MM.1S (cell line): ENCODE measurements around the gene VPS13A.
"Not testable (repeated sequence)": the region's sequence is repeated elsewhere in the genome, so short reads cannot be mapped to it uniquely, and the experiment has no call there.

Source experiments
- DNase-seq: peaks from one replicate; pipeline ENCODE4 v3.0.0-alpha.2; 2015
- H2AFZ ChIP-seq: fragments of 300-600 bp; sonication (generic); 2 replicates; pipeline ENCODE4 v1.6.0; 2016; ENCODE audit warnings: antibody characterized with exemption, low read length
- H3F3A ChIP-seq: fragments of 300-600 bp; sonication (generic); 2 replicates; pipeline ENCODE4 v1.6.1; 2016; ENCODE audit warnings: mild to moderate bottlenecking, antibody characterized with exemption, low read length, moderate library complexity, mixed read lengths; ENCODE audit not compliant: insufficient read depth
- H3K27ac ChIP-seq: fragments of 300-600 bp; sonication (generic); 2 replicates; pipeline ENCODE4 v1.5.1; 2016; ENCODE audit warnings: mild to moderate bottlenecking, low read length
- H3K27me3 ChIP-seq: fragments of 300-600 bp; sonication (generic); replicated peaks from 2 replicates; pipeline ENCODE4 v1.6.0; 2016; ENCODE audit warnings: low read length; ENCODE audit not compliant: insufficient read depth
- H3K36me3 ChIP-seq: fragments of 300-600 bp; sonication (generic); replicated peaks from 2 replicates; pipeline ENCODE4 v1.6.1; 2016; ENCODE audit warnings: mild to moderate bottlenecking, low read length, mixed read lengths; ENCODE audit not compliant: insufficient read depth
- H3K4me1 ChIP-seq: fragments of 300-600 bp; sonication (generic); 2 replicates; pipeline ENCODE4 v1.6.1; 2016; ENCODE audit warnings: low read length, mixed read lengths
- H3K4me2 ChIP-seq: fragments of 300-600 bp; sonication (generic); 2 replicates; pipeline ENCODE4 v1.6.0; 2016; ENCODE audit warnings: low read depth, low read length
- H3K4me3 ChIP-seq: fragments of 300-600 bp; sonication (generic); 2 replicates; pipeline ENCODE4 v1.5.1; 2016; ENCODE audit warnings: low read length, mixed read lengths
- H3K79me2 ChIP-seq: fragments of 300-600 bp; sonication (generic); 2 replicates; pipeline ENCODE4 v1.6.1; 2016; ENCODE audit warnings: mixed run types, low read length, mixed read lengths
- H3K9ac ChIP-seq: fragments of 300-600 bp; sonication (generic); 2 replicates; pipeline ENCODE4 v1.6.1; 2016; ENCODE audit warnings: low read length, mixed read lengths
- H3K9me2 ChIP-seq: fragments of 300-600 bp; sonication (generic); replicated peaks from 2 replicates; pipeline ENCODE4 v1.6.1; 2016; ENCODE audit warnings: mild to moderate bottlenecking, low read length, mixed read lengths; ENCODE audit not compliant: insufficient read depth
- H3K9me3 ChIP-seq: fragments of 300-600 bp; sonication (generic); replicated peaks from 2 replicates; pipeline ENCODE4 v1.6.1; 2016; ENCODE audit warnings: mild to moderate bottlenecking, low read length, mixed read lengths; ENCODE audit not compliant: insufficient read depth
- H4K20me1 ChIP-seq: fragments of 300-600 bp; sonication (generic); 2 replicates; pipeline ENCODE4 v1.6.1; 2016; ENCODE audit warnings: mild to moderate bottlenecking, low read length, moderate library complexity, mixed read lengths; ENCODE audit not compliant: insufficient read depth
- EZH2 ChIP-seq: fragments of 300-600 bp; sonication (generic); optimal IDR thresholded peaks from 2 replicates; pipeline ENCODE3; 2017; ENCODE audit warnings: low read depth, mild to moderate bottlenecking, antibody characterized with exemption, low read length, mixed read lengths
- EZH2phosphoT487 ChIP-seq: fragments of 300-600 bp; sonication (generic); IDR thresholded peaks from 2 replicates; pipeline ENCODE4 v1.6.1; 2018; ENCODE audit warnings: antibody characterized with exemption, low read length
- TF ChIP-seq, protein P1 (sequence below): fragments of 300-600 bp; sonication (generic); IDR thresholded peaks from 2 replicates; pipeline ENCODE4 v1.5.1; 2016; ENCODE audit warnings: antibody characterized with exemption, low read length, mixed read lengths

Gene VPS13A

DNA sequence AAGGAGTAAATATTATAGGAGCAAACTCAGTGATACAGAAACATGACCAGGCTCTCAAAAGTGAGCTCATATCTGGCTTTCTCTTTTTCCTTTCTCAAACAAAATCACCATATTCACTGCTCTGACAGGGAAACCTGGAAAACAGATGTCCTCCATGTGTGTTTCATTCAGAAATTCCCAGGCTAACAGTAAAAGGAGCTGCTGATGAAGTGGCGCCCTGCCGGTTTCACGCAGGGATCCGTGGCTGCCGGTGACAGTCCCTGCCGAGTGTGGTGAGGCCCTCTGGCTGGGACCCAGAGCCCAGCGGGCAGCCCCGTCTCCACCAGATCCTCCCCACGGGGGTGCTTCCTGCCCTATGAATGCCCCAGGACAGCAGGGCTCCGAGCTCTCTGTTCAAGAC, 262.7 kb downstream of the VPS13A start:
- Histone ChIP-seq H2AFZ (no peak overlapping the region), H3K9ac (no peak overlapping the region), H3K4me1 (no peaks in the 10 kb centered on the region), H3K4me2 (no peak overlapping the region), H3K27ac (no peak overlapping the region), H3K27me3 (no peaks in the 10 kb centered on the region), H3K9me2 (no peaks in the 10 kb centered on the region), H3F3A (no peaks in the 10 kb centered on the region), H3K4me3 (no peak overlapping the region), H3K36me3 (no peaks in the 10 kb centered on the region), H3K79me2 (no peaks in the 10 kb centered on the region), H4K20me1 (no peaks in the 10 kb centered on the region), H3K9me3 (no peaks in the 10 kb centered on the region)
- TF ChIP-seq EZH2phosphoT487 (no peak), EZH2 (no peak)
- TF ChIP-seq, protein P1, sequence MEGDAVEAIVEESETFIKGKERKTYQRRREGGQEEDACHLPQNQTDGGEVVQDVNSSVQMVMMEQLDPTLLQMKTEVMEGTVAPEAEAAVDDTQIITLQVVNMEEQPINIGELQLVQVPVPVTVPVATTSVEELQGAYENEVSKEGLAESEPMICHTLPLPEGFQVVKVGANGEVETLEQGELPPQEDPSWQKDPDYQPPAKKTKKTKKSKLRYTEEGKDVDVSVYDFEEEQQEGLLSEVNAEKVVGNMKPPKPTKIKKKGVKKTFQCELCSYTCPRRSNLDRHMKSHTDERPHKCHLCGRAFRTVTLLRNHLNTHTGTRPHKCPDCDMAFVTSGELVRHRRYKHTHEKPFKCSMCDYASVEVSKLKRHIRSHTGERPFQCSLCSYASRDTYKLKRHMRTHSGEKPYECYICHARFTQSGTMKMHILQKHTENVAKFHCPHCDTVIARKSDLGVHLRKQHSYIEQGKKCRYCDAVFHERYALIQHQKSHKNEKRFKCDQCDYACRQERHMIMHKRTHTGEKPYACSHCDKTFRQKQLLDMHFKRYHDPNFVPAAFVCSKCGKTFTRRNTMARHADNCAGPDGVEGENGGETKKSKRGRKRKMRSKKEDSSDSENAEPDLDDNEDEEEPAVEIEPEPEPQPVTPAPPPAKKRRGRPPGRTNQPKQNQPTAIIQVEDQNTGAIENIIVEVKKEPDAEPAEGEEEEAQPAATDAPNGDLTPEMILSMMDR: no peak
- no peak for DNase-seq

DNA sequence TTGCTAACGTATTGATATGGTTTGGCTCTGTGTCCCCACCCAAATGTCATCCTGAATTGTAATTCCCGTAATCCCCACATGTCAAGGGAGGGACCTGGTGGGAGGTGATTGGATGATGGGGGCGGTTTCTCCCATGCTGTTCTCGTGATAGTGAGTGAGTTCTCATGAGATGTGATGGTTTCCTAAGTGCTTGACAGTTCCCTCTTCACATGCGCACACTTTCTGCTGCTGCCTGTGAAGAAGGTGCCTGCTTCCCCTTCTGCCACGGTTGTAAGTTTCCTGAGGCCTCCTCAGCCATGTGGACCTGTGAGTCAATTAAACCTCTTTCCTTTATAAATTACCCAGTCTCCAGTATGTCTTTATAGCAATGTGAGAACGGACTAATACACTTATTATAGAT, 263.8 kb downstream of the VPS13A start:
- H3K4me1 ChIP-seq, H3K27ac ChIP-seq, H3K9ac ChIP-seq, H2AFZ ChIP-seq, H3K4me2 ChIP-seq, H3K9me3 ChIP-seq, H3K36me3 ChIP-seq, H3K27me3 ChIP-seq, H3K4me3 ChIP-seq, H3F3A ChIP-seq, H3K9me2 ChIP-seq, H3K79me2 ChIP-seq, H4K20me1 ChIP-seq, DNase-seq: not testable (repeated sequence)

DNA sequence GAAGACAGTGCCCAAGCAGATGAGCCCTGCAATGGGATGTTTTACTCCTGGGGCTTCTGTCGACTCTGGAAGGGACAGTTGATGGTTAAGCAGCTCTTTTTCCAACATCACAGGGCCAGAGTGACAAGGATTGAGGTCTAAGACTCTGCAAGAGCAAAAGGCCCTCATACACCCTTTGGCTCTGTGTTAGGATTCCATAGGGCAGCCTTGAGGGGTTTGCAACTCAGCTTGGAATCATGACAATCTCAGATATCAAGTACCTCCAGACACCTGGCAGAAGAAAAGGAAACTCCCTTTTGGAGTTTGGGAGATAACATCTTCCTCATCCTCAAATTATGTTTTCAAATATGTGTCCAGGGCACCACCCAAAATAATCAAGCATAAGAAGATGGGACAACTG, 265.1 kb downstream of the VPS13A start:
- Histone ChIP-seq H3K36me3 (no peaks in the 10 kb centered on the region), H3K4me3 (no peak overlapping the region), H3K27me3 (no peaks in the 10 kb centered on the region), H3K27ac (no peak overlapping the region), H3K9me2 (no peaks in the 10 kb centered on the region), H4K20me1 (no peaks in the 10 kb centered on the region), H3K9me3 (no peaks in the 10 kb centered on the region), H3K9ac (no peak overlapping the region), H3K4me1 (no peaks in the 10 kb centered on the region), H2AFZ (no peak overlapping the region), H3K4me2 (no peak overlapping the region), H3K79me2 (no peaks in the 10 kb centered on the region), H3F3A (no peaks in the 10 kb centered on the region)
- DNase-seq: no peak
- TF ChIP-seq, protein P1: no peak
- TF ChIP-seq EZH2 (no peak), EZH2phosphoT487 (no peak)

DNA sequence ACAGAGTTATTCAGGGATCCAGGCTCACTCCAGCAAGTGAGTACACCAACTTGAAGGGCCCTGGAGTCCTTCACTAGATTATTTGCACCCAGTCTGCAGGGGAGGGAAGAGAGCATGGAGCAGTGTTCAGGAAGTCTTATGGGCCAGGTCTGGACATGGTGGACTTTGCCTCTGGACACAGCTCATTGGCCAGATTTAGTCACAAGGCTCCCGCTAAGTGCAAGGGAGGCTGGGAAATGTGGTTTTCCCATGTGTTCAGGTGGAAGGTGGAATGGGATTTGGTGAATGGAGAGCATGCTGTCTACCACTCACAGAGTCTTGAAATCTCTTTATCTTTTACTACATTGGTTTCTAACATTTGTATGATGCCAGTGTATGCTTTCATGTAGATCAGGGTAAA, 270.3 kb downstream of the VPS13A start:
- Histone ChIP-seq H3K9me2 (no peaks in the 10 kb centered on the region), H3K27ac (no peak overlapping the region), H2AFZ (no peak overlapping the region), H3K27me3 (no peaks in the 10 kb centered on the region), H3K36me3 (no peaks in the 10 kb centered on the region), H3K79me2 (no peaks in the 10 kb centered on the region), H3K9me3 (no peaks in the 10 kb centered on the region), H3K4me3 (no peak overlapping the region), H3K4me2 (no peak overlapping the region), H4K20me1 (no peaks in the 10 kb centered on the region), H3K4me1 (no peaks in the 10 kb centered on the region), H3F3A (no peaks in the 10 kb centered on the region), H3K9ac (no peak overlapping the region)
- no peak for DNase-seq
- TF ChIP-seq EZH2phosphoT487 (no peak), EZH2 (no peak)
- TF ChIP-seq, protein P1: no peak
